Stimulated activated CD8-positive, alpha-beta memory T cell treated with anti-CD3 and anti-CD28 coated beads, Interleukin-2, amount 100 ng/mL, for 1 hour (primary cell): ENCODE results near the gene ZBTB7C.

Experiments
- DNase-seq, 2 donors: peaks; one replicate each; pipeline ENCODE4 v3.0.0-alpha.2; 2020; ENCODE audit warnings: low read depth in 2 of 2

The ZBTB7C gene

DNA sequence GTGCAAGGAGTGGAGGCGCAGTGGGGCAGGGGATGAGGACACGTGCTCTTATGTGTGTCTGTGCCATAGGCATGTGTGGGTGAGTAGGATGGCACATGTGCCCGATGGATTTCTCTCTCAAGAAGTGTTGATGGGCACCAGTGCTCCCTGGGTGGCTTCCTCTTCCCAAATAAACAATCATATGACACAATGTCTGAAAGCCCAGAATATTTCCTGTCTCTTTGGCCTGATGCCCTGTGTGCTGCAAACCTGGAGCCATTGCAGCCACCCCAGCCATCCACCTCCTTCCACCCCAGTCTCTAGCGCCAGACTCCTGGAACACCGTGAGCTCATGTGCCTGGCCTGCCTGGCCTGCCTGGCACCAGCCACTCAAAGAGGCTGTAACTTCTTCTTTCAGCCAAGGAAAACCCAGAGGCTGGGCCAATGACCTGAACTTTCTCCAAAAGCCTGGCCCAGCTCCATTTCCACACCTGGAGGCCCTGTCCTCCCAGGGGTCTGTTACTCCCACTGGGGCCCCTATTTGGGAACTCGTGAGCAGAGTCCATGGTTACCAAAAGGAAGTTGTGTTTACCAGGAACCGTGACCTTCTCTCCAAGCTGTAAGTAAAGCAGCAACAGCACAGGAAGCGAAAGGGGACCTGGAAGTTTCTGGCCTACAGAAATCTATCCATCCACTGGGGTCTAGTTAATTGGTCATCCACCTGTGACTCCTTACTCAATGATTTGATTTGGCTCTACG is 9.5 kb upstream of the ZBTB7C start:
- DNase-seq, result no peak

DNA sequence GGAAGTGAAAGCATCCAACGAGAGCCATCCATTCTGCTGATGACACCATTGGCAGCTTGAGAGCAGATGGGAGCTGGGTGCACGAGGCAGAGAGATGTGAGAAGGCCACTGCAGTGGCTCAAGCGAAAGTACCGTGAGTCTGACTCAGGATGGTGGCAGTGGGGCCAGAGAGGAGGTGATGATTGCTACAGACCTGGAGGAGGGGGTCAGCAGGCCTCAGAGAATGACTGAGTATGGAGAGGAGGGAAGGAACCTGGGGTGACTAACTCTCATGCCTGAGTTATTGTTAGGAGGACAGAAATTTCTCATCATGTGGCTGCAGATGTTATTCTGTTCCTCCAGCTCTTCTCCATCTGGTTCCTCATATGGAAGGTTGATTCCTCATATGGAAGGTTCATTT is 8.8 kb upstream of the ZBTB7C start:
- no peak for DNase-seq

DNA sequence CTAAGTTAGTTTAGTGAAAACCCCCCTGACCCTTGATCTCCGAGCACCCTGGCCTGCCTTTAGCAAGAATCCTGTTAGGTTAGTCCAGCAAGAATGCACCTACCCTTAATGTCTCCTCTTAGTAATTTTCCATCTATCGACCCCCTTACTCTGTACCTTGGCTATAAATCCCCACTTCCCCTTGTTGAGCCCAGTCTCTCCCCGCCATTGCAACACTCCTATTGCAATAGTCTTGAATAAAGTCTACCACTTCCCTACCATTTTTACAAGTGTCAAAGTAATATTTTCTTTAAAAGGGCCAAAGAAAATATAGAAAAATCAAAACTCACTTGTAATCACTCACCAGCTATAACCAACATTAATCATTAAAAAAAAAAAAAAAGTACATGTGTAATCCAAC is 4.2 kb upstream of the ZBTB7C start:
- no peak for DNase-seq

DNA sequence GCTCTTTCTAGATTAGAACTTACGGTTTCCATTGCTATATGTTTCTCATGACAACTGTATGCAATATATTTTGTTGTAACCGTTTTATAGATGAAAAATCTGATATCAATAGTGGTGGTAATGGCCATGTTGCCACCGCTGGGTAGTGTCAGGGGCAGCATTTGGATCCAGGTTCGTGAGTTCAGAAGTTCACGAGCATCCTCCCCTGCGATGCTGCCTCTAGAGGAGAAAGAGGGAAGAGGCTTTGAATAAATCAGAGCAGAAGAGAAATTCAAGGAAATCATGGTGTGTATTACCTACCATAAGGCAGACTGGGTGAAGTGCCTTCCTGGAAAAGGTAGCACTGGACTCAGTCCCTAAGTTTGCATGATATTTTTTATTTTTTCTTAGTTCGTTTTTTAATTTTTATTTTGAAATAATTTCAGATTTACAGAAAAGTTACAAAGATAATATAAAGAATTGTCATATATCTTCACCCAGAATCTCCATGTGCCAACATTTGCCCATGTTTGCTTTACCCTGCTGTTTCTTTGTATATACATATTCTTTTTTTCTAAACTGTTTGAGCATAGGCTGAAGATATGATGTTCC is 3.3 kb upstream of the ZBTB7C start:
- DNase-seq, result no peak

DNA sequence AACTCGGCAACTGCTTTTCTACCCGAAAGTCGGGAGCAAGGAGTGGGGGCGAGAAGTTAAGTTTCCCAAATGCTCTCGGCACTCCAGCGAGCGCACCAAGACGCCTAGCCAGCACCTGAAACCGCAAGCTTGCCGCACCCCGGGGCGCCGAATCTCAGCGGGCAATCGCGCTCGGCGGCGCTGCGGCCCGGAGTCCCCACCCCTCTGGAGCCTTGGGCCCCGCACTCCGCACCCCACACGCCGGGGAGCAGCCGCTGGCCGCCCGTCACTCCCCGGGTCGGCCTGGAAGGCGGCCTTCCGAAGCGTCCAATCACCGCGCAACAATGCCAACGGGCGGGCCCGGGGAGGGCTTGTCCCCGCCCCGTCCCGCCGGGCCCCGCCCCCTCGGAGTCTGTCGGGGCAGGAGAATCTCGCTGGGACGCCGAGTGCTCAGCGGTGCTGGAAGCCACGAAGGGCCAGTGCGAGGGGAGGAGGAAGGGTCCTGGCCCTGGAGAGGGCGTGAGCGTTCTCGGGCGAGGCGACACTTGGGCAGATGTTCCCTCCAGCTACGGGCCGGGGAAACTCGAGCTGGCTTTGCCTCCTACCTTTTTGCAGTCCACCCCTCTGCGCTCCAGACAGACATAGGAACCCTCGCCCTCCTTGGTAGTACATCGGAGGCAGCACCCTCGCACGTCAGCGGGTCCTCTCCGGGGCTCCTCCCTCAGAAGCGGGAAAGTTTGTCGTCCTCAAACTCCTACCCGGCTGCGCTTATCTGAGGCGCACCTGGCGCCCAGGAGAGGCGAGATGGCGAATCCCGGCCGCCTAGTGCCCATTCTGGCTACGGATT is 1.1 kb upstream of the ZBTB7C start:
- peak in 1 of 2 donors; percentile 38 for DNase-seq

DNA sequence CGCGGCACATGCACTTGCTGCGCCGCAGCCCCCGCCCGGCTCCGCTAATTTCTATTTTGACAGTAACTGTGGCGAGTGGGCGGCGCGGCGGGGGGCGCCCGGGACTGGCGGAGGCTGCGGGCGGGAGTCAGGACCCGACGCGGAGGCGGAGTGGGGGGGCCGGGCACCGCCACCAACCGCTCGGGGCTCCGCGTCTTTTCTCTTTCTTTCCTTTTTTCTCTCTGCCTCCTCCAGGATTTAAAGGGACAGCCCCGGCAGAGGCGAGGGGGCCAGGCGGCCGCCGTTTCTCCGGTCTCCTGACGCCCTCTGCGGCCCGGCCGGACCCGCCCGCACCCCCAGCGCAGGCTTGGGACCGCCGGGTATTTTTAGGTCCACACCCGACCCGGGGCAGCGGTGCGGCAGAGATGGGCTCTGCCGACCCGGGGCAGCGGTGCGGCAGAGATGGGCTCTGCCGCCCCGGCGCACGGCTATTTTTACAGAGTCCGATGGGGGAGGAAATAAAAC is 460 bp upstream of the ZBTB7C start:
- no peak for DNase-seq

DNA sequence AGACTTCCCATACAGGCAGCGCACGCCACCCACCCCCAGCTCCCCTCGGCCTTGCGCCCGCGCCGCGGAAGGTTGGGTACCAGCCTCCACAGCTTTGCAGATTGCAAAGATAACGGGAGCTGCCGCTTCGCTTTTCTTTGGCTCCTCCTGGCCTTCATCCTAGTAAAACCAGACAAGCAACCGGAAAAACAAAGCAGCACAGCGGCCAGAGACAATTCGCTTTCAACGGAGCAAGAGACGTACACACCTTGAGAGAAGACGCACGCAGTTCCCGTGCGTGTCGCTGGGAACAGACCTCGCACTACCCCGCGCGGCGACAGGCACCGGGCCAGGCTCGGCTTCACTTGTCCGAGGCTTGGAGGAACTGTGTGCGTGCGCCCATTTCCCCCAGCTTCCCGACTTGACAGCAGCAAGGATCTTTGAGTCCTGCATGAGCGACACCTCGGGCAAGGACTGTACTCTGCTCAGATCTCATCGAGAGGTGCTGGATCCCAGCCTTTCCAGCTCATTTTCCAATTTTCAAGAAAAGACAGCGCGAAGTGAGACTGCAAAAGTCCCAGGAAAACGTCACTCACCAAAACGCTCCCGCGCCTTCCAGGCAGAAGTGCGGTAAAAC is 964 bp downstream of the ZBTB7C start:
- DNase-seq, result no peak

DNA sequence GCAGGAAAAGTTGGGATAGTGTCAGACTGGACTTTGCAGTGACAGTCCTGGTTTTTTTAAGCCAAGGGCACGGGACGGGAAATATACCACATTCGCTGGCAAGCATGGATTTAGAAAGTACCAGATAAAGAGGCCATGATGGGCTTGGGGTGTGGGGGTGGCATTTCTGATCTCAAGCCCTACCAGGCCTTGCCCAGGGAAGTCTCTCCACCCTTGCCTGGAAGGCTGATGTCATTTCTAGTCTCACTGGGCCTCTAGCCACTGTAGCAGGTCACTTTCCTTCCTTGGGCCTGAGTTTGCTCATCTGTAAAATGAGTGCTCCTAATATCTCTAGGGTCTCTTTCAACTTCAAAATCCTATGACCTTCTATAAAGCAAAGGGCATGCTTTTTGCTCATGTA is 1.8 kb downstream of the ZBTB7C start:
- no peak for DNase-seq

DNA sequence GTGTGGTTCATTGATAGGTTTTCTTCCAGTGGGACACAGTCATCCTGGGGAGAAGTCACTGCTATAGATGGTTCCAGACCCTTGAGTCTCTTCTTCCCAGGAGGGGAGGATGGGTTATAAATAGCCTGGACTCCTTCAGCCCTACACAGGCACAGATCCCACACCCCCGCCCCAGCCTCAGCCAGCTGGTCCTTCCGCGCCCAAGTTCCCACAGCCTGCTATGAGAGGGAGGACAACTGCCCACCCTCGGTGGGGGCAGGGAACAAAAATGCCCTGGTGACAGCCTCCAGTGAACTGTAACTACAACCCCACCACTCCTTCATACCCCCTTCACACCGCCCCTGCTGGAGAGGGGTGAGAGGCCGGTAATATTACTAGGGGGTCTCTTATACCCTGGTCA is 3.2 kb downstream of the ZBTB7C start:
- DNase-seq, result no peak

DNA sequence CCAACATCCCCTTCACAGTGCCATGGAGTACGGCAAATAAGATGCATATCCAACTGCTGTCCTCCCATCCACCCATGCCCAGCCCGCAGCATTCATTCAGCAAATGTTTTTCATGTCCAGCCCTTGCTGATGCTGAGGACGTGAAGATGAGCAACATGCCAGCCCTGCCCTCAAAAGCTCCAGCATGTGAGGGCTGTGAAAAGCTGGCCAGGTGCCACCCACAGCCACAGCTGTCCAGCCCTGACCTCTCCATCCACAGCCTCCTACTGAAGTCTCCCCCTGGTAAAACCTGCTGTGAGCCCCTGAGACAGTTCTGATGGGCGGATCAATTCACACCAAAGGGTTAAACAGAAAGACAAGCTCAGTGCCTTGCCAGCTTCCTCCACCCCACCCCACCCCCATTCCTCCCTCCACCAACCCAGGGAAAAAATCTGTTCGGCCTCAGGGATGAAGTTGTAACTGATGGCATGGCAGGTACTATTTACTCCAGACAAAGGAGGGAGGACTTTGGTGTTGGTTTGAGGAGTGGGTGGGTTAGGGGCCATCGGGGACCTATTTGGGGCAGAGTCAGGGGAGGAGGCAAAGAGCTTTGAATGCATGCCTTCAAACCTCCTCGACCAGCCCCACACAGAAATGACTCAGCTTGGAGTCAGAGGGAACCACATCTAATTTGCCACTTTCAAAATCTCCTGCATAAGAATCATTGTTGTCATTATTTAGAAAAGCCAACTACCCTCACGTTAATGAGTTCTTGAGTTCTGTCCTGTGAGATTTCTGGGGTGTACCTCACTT is 4.3 kb downstream of the ZBTB7C start:
- DNase-seq, result no peak

DNA sequence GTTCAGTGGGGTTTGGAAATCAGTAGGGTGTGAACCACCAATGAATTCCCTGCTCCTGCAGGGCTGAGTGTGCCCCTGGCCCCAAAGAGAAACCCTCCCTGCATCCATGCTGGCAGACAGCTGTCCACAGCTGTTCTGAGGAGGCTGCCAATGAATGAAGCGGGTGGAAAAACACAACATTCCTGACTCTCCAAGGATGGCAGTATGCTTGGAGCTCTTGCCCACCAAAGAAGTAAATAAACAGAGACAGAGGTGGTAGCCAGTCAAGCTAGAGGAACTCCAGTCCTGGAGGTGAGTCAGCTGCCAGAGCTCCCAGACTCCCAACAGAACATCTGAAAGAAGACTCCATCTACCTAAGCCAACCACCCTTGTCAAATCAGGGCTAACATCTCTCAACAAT is 6.2 kb downstream of the ZBTB7C start:
- DNase-seq, result no peak

DNA sequence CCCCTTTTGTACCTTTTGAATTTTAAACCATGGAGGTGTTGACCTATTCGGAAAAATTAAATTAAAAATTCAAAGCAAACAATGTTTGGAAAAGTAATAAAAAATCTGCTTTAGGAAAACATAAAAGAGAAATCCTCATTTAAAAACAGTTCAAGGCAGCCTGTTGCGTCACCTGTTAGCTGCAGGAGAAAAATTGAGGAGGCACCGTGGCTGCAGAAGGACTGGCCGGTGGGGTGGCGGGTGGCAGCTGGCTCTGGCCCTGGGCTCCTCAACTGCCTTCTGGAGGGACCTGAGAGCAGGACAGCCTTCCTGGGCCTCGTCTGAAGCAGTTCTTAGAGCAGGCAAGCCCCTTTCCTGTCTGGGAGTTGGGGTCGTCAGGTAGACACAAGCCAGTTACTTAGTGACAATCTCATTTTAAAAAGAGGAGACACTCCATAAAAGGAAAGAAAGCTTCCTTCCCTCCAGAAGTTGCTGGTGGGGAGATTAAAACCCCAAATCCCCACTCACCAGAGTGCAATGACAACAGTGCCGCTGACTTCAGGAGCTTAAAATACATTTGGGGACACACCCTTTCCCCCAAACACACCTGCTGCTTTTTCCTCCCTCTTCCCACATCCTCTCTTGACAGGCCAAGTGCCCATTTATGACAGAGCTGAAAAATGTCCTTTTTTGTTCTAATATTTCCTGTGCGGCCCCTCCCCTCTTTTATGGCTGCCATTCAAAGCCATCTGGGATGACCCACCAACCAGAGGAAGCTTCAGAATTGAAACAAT is 9.7 kb downstream of the ZBTB7C start:
- DNase-seq, result no peak

DNA sequence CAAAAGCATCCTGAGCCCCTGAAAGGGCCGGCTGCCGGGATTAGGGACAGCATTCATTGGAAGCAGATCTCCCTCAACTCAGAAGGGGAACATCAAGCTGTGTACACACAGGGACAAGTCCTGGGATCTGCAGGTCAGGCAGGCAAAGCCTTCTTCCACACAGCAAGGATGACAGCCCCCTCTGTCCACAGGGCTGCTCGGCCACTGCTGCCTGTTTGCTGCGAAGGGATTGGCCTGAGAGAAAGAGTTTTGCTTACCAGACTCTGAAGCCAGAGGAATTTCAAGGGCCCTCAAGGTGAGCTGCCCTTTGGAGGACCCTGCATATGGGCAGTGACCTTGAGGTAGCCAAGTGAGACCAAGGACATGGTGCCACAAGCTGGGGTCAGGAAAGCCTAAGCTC is 11.1 kb downstream of the ZBTB7C start:
- no peak for DNase-seq

DNA sequence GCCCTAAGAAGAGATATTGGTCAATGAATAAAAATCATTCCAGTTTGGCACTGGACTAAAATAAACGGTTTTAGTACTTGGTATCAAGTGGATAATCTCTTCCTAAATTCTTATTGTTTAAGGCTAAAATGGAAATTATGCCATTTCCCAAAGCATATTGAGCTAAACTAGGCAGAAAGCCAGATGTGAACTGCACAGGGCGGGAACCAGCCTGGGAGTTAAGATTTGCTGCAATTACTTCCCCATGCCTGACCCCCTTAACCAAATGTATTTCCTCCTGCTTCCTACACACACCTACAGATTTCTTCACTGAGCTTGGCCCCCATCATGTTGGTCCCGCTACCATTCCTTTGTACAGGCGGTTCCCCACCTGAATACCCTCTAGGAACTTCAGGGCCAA is 12.2 kb downstream of the ZBTB7C start:
- DNase-seq, result no peak

DNA sequence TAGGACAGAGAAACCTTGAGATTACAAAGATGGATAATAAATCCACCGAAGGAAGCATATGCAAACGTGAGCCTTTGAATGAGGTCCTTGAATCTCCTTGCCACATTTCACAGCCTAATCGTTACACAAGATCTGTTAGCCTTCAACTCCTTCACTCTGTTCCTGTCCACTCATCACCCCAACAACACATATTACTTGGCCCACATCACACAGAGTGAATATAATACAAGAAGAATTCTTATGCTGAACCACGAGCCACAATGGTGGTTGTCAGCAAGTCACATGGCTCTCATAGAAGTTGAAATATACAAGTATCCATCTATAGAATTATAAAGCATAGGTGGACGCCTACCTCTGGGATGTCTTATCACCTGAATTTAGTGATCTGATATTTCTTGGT is 12.6 kb downstream of the ZBTB7C start:
- no peak for DNase-seq

DNA sequence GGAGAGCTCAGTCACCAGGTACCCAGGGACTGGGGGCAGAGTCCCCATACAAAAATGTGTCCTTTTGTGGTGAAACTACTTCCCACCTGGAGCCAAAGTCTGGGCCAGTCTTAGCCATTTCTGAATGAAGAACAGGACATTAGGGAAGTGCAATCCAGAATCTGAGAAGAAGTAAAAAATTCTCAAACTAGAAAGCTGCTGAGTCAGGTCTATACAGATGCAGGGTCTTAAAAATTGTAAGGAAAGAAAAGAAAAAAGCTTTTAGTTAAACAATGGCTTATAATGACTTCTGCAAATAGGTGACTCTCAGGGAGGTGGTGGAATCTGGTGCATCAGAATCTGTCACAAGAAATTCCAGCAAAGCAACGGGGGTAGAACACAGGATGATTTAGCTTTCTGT is 13.5 kb downstream of the ZBTB7C start:
- no peak for DNase-seq

DNA sequence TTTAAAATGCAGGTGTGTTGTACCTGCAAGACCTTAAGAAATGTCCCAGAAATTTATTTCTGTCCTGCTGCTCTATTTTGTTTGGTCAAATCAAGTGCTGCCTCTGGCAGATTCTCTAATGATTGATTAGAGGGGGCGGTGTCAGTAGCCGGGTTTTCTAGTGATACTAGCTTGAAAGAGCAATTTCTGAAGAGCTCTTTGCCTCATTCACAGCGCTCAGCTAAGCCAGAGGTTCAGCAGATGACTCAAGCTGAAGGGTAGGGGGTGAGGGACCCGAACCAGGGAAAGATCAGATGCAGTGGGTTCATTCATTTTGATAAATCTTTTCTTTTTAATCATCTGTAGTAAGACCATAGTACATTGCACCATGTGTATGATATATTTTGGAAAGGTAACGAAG is 15.0 kb downstream of the ZBTB7C start:
- DNase-seq, result no peak

DNA sequence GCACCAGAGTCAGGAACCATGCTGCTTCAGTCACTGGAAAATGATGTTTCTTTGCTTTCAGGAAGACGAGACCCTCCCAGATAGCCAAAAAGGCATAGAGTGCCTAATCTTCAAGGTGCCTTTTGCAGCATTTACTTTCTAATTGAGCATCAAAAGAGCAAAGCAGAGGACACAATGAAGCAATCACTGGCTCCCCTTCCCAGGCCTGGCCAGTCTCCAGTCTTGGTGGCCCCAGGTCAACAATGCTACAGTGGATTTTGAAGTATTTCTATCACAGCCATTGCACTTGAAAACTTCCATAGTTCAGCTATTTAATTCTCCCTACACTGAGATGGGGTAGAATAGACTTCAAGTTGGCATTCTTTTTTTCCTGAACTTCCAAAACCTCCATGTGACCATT is 15.4 kb downstream of the ZBTB7C start:
- no peak for DNase-seq

DNA sequence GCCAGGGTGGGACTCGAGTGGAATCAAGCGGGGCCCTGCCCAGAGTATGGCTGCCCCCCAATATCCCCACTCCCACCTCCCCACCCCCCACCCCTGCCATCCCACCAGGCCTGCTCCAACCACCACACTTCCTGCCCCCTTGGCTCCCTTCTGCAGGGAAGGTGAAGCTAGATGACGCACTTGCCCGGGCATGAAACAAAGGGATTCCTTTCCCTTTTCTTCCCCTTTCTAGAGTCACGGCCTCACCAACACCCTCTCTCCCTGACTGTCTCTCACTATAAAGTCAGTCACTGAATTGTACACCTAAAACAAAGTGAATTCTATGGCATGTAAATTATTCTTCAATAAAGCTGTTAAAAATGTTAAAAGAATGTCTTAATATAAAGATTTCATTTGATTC is 16.0 kb downstream of the ZBTB7C start:
- no peak for DNase-seq

DNA sequence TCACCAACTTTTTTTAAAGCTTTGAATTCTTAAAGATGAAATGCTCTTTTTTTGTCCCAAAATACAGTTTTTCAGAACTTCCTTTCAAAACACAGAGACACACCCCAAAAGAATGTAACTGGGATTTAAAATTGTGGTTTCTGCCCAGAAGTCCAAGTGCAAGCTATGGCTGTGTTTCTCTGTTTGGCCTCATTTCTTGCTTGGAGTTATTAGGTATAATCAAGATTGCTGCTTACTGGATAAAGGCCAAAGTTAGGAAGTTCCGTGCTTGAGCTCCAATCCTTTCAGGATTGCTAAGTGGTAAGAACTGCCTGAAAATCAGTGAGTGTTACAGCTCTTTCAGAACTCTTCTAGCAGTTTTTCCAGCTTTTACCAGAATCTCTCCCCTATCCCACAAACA is 16.9 kb downstream of the ZBTB7C start:
- no peak for DNase-seq

DNA sequence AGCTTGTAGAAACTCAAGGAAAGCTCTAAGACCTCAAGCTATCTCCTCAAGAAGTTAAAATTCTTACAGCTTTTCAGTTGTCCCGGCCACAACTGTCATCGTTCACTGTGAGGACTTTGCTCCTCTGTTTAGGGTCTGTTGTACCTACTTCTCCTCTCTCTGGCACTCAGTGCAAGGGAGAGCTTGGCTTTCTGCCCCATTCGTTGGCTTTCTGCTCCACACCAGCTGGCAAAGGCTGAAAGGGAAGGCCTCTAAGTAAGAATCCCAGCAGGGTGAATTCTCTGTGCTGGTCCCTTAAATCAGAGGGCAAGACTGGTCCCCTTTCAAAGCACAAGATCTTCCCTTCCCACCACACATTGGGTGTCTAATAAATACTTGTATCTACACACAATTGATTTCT is 17.3 kb downstream of the ZBTB7C start:
- DNase-seq, result no peak
